ENCODE measurements around the gene MRPL52.

GRCh38 chr14:22884076-22884737 is 54.5 kb downstream of the MRPL52 start:
- TF ChIP-seq KDM1A (IDR thresholded peaks at IDR 0.05; ENCODE audit: low read depth) (no peak), CTCF (IDR thresholded peaks at IDR 0.05) (no peak), SMC3 (IDR thresholded peaks at IDR 0.05) (no peak), EP300 (IDR thresholded peaks at IDR 0.05) (no peak), MAX (IDR thresholded peaks at IDR 0.05) (no peak), POLR2AphosphoS2 (conservative IDR thresholded peaks at IDR 0.05; ENCODE audit: low read length) (no peak), PBX3 (IDR thresholded peaks at IDR 0.05) (no peak), TP53 (CRISPR knock-in tag; IDR thresholded peaks at IDR 0.05) (no peak), RNF2 (IDR thresholded peaks at IDR 0.05; ENCODE audit: borderline replicate concordance, low read depth) (no peak), MYC (IDR thresholded peaks at IDR 0.05; ENCODE audit: borderline replicate concordance, low read length) (no peak), REST (IDR thresholded peaks at IDR 0.05) (no peak), MAZ (IDR thresholded peaks at IDR 0.05; ENCODE audit: borderline replicate concordance, low read depth, low read length) (no peak), ZFP36 (IDR thresholded peaks at IDR 0.05; ENCODE audit: borderline replicate concordance, partially characterized antibody) (no peak)

Measured in A549 (cell line).